Fibroblast of skin of left quadriceps (primary cell): ENCODE results near the gene AARS2.

Source experiments
- DNase-seq, 2 experiments: peaks; one replicate each; pipeline ENCODE4 v3.0.0-alpha.2; 2013; ENCODE audit warnings: low read depth in 2 of 2

Gene AARS2

GRCh38 chr6:44275749-44276648 is 37.1 kb downstream of the AARS2 start:
- DNase-seq = no peak

- no peak for DNase-seq
Observed at GRCh38 chr6:44275271-44275748, 37.8 kb downstream of the AARS2 start.

GRCh38 chr6:44273617-44274016 is 39.5 kb downstream of the AARS2 start:
- no peak for DNase-seq

GRCh38 chr6:44272999-44273566 is 40.1 kb downstream of the AARS2 start:
- DNase-seq = no peak

GRCh38 chr6:44272529-44272928 is 40.6 kb downstream of the AARS2 start:
- no peak for DNase-seq

GRCh38 chr6:44271914-44272313 is 41.2 kb downstream of the AARS2 start:
- DNase-seq = no peak

- no peak for DNase-seq
Observed at GRCh38 chr6:44271406-44271723, 41.8 kb downstream of the AARS2 start.

- no peak for DNase-seq
Observed at GRCh38 chr6:44270526-44271405, 42.4 kb downstream of the AARS2 start.

- no peak for DNase-seq
Observed at GRCh38 chr6:44269921-44270525, 43.1 kb downstream of the AARS2 start, which contains the start of gene TMEM151B. TSS of gene TMEM151B (plus strand) at chr6:44270450. CDS start at chr6:44270743, 293 bp downstream.

GRCh38 chr6:44269178-44269920 is 43.8 kb downstream of the AARS2 start:
- DNase-seq = no peak

GRCh38 chr6:44268095-44268628 is 45.0 kb downstream of the AARS2 start:
- DNase-seq = no peak

GRCh38 chr6:44267252-44267651 is 45.9 kb downstream of the AARS2 start:
- DNase-seq = no peak

- no peak for DNase-seq
Observed at GRCh38 chr6:44266347-44266746, 46.8 kb downstream of the AARS2 start.

GRCh38 chr6:44265722-44266233 is 47.4 kb downstream of the AARS2 start:
- DNase-seq = no peak

GRCh38 chr6:44265007-44265721 is 48.0 kb downstream of the AARS2 start, which contains the start of gene NFKBIE:
TSS of gene NFKBIE (minus strand) at chr6:44265551. CDS start at chr6:44265346, 205 bp downstream.
- DNase-seq = peak; percentile 66

GRCh38 chr6:44264154-44265006 is 48.8 kb downstream of the AARS2 start:
- DNase-seq = no peak

GRCh38 chr6:44263354-44264100 is 49.6 kb downstream of the AARS2 start:
- no peak for DNase-seq
